NOMO-1 treated with DMSO at 0.1 percent for 48 hours (cell line): ENCODE results near the gene WNT9A.
A peak's percentile ranks its signal among the peaks of the same experiment; 100 is the strongest.

ENCODE experiments used
- DNase-seq: peaks from one replicate; lab custom pipeline; 2025; ENCODE audit not compliant: unreplicated experiment; lab: John Stamatoyannopoulos, UW

The WNT9A gene

GRCh38 chr1:227955808-227956207, 8.1 kb upstream of the WNT9A start:
- no peak for DNase-seq

DNA sequence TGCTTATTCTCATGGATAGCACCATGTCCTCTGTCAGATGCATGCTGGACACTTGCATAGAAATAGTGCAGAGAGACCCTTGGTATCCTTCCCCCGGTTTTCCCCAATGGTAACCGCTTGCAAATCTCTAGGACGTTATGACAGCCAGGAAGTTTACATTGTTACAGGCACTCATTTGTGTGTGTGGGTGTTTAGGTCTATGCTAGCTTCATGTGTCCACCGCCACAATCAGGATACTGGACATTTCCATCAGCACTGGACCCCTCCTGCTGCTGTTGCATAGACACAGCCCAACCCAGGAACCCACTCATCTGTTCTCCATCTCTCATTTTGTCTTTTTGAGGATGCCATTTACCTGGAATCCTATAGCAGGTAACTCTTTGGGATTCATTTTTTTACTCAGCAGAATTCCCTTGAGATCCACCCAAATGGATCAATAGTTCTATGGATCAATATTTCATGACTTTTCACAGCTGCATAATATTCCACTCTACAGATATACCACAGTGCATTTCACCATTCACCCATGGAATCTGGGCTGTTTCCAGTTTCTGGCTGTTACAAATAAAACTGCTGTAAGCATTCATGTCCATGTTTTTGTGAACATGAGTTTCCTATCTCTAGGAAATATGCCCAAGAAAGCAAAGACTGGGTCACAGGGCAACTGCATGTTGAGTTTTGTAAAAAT, 6.6 kb upstream of the WNT9A start:
- DNase-seq = no peak

DNA sequence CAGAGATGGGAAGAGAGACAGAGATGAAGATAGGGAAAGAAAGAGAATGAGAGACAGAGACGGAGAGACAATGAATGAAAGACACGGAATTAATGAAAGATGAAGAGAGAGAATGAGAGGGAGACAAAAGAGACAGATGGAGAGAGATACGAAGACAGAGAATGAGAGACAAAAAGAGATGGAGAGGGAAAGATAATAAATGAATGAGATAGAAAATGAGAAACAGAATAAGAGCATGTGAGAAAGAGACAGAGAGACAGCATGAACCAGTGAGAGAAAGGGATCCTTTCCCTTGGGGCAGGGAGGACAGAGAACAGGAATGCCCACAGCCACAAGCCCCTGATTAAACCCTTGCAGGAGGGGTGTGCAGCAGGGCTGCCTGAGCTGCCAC, 5.3 kb upstream of the WNT9A start:
- DNase-seq = no peak

- no peak for DNase-seq
Measured at GRCh38 chr1:227952374-227953021, 4.8 kb upstream of the WNT9A start.

DNA sequence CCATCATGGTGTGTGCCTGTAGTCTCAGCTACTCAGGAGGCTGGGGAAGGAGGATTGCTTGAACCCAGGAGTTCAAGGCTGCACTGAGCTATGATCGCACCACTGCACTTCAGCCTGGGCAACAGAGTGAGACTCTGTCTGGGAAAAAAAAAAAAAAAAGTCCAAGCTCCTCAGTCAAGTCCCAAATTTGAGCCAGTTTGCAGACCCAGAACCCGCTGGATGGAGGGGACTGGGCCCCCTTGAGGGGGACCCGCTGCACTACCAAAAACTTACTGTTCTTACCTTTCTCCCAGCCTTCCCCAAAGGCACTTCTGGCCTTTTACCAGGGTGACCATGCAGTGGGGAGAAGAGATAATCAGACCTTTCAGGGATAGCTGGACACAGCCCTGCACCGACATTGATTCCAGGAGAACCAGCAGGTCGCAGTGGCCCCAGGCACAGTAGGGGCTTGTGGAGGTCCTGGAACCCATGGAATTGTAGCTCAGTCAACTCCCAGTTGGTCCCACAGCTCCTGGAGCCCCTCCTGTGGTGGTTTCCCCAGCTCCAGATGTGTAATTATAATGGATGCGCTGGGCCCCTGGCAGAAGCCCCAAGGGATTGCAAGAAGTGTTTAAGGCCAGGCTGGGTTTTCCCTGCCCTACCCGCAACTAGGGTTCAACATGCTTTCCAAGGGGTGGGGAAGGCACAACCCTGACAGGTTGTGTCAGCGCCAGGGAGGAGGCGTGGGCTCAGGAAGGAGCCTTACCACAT, 4.1 kb upstream of the WNT9A start:
- no peak for DNase-seq

- DNase-seq = no peak
Measured at GRCh38 chr1:227950735-227951346, 3.1 kb upstream of the WNT9A start.

DNA sequence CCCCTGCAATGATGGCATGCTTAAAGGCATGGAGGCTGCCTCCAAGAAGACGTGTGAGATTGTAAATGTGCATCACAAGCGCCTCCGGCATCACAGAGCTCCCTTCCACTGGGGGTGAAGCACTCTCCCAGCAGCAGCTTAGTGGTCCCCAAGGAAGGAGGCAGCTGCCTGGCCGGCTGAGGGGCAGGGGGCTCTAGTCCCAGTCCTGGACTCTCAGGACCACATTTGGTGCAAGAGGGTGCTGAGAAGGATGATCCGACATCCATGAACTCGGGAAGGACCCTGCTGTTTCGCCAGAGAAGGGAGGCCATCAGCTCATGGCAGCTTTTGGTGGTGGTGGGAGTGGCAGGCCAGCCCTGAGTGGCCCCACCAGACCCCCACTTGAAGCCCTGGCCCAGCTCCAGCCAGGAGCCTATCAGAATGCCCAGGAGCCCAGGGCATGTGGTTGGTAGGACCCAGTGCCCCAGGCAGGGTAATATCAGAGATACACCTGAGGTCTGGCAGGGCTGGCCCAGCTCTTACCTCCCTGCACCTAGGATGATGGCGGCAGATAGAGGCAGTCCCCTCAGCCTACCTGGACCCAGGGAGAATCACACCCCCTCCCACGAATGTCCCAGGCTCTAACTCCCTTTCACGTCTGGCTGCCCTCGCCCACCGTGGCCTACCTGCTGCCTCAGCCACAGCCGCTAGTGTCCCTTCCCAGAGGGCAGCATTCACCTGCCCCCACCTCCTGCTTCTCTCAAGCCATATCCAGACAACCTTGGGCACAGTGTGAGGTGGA, 2.4 kb upstream of the WNT9A start:
- no peak for DNase-seq

- no peak for DNase-seq
Measured at GRCh38 chr1:227949341-227949921, 1.7 kb upstream of the WNT9A start.

DNA sequence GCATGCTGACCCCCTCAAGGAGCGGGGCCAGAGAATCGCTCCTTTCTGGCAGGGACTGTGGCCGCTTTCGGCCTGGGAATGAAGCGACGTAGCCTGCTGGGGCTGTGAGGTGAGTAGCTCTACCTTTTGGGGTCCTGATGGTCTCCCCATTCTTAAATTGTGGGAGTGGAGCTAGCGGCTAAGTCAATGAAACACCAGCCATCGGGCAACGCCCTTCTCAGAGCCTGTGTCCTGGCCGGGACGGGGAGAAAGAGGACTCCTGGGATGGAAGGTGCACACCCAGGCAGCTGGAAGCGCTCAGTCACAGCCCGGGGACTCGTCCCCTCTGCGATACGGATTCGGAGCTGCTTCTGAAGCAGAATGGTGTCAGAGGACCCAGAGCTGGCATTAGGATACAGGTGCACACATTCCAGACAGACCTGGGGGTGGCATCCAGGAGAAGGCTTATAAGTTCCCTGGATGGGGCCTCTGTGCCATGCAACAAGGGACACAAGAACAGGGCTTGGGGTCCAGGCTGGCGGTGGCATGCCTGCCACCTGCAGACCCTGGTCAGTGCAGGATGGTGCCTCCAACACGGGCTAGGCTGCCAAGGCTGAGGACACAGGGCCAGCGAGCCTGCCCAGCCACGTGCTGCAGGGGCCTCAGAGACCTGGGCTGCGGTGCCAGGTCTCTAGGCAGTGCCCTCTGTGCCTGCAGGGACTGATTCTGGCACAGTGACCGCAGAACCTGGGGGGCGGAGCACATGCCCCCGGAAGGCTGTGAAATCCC, 945 bp upstream of the WNT9A start:
- DNase-seq = no peak

DNA sequence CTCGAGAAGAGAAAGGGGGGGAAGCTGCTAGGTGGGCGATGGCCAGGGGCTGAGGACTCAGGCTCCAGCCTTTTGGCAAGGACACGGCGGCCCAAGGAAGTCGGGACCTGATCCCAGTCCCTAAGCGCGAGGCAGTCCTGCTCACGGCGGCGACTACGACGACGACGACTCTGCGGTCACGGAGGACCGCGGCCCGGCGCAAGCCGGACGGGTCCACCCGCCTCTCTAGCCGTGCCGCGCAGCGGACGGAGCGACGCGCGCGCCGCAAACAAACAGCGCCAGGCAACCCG, 401 bp downstream of the WNT9A start:
- DNase-seq = no peak

GRCh38 chr1:227946624-227947385, 927 bp downstream of the WNT9A start:
- no peak for DNase-seq

DNA sequence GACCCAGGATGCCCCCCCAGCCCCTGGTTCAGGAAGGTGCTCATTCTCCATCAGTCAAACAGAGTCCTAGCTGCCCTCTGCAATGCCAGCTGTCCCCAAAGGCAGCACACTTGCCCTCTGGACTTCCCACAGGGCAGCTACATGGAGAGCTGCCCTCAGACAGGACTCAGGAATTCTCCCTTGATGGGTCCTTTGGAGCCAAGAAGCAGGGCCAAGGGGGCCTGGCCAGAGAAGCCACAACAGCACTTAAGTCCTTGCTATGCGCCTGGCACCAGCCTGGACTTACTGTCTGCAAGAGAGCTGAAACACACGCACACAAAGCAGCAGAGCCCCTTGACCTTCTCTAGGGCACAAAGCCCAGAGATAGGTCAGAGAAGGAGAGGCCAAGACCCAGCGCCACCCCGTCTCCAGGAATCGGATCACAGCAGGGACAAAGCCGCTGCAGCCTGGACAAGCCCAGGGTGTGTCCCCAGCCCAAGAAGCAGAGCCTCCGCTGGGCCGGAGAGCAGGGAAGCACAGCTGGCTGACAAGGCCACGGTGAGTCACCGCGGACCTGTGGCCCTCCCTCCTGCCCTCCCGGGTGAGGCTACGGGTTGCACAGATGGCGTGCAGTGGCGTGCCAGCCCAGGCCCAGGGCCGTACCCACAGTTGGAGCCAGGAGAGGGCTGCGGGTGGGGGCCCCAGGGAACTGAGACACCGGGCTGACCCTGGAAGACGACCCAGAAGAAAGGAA, 1.7 kb downstream of the WNT9A start:
- DNase-seq = peak; percentile 4

DNA sequence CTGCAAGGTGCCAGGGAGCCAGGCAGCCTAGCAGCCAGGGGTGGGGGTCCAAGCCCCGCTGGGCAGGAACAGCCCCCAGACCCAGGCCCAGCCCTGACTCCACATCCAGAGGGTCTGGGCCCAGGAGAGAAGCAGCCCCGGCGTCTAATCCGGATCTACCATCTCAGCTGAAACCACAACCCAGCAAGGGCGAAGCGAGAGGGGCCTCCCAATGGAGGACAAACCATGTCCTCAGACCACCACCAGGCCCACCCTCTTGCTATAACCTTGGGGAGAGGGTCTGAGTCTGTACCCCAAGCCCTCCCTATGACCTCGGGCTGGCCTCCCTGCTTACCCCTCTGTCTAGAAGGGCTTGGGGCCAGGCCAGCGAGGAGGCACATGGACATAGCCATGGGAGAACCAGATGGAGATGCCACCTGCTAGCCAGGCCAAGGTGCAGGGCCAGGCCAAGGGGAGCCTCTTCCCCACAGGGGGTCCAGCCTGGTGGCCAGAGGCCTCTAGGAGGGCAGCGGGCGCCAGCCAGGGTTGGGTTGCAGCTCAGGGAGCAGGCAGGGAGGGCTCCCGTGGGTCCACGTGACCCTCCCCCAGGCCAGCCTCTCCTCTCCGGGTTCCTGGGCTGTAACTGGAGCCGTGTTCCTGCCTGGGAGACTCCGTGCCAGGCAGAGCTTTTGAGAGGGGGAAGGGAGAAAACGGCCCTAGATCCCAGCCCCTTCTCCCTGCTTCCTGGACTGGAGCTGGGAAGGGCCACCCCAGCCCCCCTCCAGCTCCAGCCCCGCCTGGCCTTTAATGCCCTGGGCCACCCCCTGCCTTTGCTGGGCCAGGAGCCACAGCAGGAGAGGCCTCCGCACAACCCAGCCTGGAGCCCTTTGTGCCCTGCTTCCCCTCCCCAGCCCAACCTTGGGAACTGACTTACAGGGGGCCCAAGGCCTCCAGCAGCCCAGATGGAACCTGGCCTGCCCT, 2.5 kb downstream of the WNT9A start:
- DNase-seq = no peak

DNA sequence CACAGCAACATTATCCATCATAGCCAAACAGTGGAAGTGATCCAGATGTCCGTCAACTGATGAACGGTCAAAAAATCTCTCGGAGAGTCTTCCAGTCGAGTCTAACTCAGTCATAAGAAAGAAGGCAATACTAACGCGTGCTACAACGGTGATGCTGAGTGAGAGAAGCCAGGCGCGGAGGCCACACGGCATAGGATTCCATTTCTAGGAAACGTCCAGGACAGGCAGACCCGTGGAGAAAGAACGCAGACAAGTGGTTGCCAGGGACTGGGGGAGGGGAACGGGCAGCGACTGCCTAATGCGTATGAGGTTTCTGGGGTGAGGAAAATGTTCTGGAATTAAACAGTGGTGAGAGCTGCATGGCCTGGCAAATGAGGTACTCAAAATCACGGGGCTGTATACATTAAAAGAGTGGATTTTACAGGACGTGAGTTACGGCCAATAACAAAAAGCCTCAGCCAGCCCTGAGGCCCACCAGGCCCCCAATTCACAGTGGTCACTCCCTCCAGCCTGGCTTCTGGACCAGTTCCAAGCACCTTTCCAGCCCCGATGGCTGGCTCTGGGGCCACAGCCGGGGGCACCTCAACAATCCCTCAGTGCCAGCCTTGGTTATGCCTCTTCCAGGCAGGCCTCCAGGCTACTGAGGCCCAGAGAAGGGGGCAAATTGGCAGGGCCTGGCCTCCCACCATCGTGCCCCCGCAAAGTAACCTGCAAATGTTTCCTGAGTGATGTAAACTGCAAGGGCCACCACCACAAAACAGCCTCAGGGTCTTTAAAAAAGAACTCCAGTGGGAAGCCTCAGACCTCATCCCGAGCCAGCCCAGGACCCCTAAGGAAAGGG, 3.4 kb downstream of the WNT9A start:
- DNase-seq = no peak

DNA sequence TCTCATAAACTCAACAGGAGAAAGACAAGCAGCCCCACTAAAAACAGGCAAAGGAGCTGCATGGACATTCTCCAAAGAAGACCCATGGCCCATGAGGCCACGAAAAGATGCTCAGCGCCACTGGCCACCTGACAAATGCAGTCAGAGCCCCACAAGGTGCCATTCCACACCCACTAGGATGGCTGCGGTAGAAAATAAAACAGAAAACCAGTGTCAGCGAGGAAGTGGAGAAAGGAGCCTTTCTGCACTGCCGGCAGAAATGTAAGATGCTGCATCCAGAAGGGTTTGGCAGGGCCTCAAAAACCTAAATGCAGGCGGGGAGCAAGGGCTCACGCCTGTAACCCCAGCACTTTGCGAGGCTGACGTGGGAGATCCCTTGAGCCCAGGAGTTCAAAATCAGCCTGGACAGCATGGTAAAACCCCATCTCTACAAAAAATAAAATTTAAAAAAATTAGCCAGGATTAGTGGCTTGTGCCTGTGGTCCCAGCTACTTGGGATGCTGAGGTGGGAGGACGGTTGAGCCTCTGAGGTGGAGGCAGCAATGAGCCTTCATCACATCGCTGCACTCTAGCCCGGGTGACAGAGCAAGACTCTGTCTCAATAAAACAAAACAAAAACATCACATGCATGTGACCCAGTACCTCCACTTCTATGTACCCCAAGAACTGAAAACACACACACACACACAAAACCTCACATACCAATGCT, 4.2 kb downstream of the WNT9A start:
- DNase-seq = no peak

- DNase-seq = no peak
Measured at GRCh38 chr1:227942716-227943261, 4.9 kb downstream of the WNT9A start.
